Brain microvascular endothelial cell (primary cell): Measurements from ENCODE around the gene LENG8.

Experiments used
- DNase-seq: peaks from one replicate; pipeline ENCODE4 v3.0.0-alpha.2; 2020
- H3K27ac ChIP-seq: fragments of 250-450 bp; sonication (Bioruptor Pico); 2 replicates; pipeline ENCODE4 v1.5.1; 2020; ENCODE audit warnings: mild to moderate bottlenecking, moderate library complexity
- H3K27me3 ChIP-seq: fragments of 250-450 bp; sonication (Bioruptor Pico); replicated peaks from 2 replicates; pipeline ENCODE4 v1.5.1; 2020; ENCODE audit warnings: mild to moderate bottlenecking
- H3K36me3 ChIP-seq: fragments of 250-450 bp; sonication (Bioruptor Pico); replicated peaks from 2 replicates; pipeline ENCODE4 v1.5.1; 2020; ENCODE audit warnings: mild to moderate bottlenecking
- H3K4me3 ChIP-seq: 2 replicates; pipeline ENCODE4 v1.5.1; 2011; ENCODE audit warnings: low read depth, mild to moderate bottlenecking, control low read depth, low read length, moderate library complexity
- in situ Hi-C: cut with HindIII; loops from 2 replicates; pipeline ENCODE4 v1.10.0; 2017; ENCODE audit warnings: low sequenced_read_pairs, low pct_ligation_motif_present
- TF ChIP-seq, protein P1 (sequence below): IDR thresholded peaks from 2 replicates; pipeline ENCODE4 v1.5.1; 2011; ENCODE audit warnings: low read depth, mild to moderate bottlenecking, moderate library complexity, low read length, control low read depth, inconsistent platforms; ENCODE audit errors: missing control alignments

Gene LENG8

DNA sequence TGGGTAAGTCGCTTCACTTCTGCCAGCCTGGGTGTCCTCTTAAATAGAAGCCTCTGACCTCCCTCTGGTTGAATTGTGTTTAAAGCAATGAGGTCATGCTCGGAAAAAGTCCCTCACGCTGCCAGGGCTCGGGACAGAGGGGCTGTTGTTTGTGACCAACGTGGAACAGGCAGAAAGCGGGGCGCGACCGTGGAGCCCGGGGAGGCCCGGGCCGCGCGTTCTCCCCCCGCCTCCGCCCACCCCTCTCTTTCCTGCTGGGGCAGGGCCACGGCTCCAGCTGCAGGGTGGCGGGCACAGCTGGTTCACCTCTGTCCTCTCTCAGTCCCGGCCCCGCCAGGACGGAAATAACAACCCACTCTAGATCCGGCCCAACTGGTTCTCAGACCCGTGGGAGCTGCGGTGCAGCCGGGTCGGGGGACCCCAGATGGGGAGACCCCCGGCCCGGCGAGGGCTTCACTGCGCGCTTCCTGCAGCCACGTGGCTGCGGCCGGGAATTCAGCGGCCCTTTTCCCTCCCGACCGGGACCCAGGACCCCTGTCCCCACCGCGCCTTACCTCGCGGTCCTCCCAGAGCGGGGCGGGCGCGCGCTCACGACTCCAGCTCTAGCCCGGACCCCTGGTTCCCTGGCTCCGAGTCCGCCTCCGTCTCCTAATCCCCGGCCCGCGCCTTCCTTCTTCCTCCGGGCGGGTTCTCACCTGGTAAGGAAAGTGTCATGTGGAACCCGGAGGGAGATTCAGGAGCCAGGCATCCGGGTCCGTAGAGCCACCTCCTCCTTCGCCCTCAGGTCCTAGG is 22.2 kb downstream of the LENG8 start:
- no peaks in the 10 kb centered on the region for H3K36me3 ChIP-seq
- no peak overlapping the region for H3K27ac ChIP-seq
- no peak for DNase-seq
- H3K27me3 ChIP-seq: no peaks in the 10 kb centered on the region
- TF ChIP-seq, protein P1, sequence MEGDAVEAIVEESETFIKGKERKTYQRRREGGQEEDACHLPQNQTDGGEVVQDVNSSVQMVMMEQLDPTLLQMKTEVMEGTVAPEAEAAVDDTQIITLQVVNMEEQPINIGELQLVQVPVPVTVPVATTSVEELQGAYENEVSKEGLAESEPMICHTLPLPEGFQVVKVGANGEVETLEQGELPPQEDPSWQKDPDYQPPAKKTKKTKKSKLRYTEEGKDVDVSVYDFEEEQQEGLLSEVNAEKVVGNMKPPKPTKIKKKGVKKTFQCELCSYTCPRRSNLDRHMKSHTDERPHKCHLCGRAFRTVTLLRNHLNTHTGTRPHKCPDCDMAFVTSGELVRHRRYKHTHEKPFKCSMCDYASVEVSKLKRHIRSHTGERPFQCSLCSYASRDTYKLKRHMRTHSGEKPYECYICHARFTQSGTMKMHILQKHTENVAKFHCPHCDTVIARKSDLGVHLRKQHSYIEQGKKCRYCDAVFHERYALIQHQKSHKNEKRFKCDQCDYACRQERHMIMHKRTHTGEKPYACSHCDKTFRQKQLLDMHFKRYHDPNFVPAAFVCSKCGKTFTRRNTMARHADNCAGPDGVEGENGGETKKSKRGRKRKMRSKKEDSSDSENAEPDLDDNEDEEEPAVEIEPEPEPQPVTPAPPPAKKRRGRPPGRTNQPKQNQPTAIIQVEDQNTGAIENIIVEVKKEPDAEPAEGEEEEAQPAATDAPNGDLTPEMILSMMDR: no peak
- in situ Hi-C loops: no loop called here
- peak overlapping the region; percentile 47 for H3K4me3 ChIP-seq

- Histone ChIP-seq H3K36me3 (no peaks in the 10 kb centered on the region), H3K27me3 (no peaks in the 10 kb centered on the region), H3K27ac (peak within 1 kb of the TSS; percentile 85), H3K4me3 (peak within 1 kb of the TSS; percentile 55)
- TF ChIP-seq, protein P1: no peak
- in situ Hi-C loops: no loop called here
- peak; percentile 69 for DNase-seq
Measured at GRCh38 chr19:54473071-54473891, 24.3 kb downstream of the LENG8 start, which contains the start of gene CDC42EP5. Gene CDC42EP5, minus strand, starts transcription at chr19:54473296. Its CDS starts 7,749 bp downstream, at chr19:54465547.

DNA sequence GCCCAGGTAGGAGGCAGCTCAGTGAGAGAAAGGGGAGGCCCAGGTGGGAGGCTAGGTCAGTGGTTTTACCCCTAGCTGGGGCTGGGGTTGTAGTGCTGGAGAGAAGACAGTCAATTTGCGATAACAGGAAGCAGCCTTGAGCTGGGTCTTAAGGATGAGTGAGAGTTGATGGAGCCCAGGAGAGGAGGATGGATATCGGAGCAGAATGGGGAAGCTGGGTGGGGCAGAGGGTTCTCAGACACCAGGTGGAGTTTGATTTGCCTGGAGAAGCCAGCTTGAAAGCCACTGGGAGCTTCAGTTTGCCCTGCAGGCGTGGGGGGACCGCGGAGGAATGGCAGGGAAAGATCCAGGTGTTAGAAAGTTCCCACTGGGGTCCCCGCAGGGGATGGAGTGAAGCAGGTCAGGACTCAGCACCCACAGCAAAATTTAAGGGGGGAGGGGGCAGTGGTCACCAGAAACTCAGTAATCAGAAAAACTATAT is 24.9 kb downstream of the LENG8 start:
- Histone ChIP-seq H3K27ac (peak overlapping the region; percentile 85), H3K27me3 (no peaks in the 10 kb centered on the region), H3K4me3 (no peak overlapping the region), H3K36me3 (no peaks in the 10 kb centered on the region)
- in situ Hi-C loops: no loop called here
- no peak for DNase-seq
- TF ChIP-seq, protein P1: no peak

- H3K27me3 ChIP-seq: no peaks in the 10 kb centered on the region
- TF ChIP-seq, protein P1: no peak
- DNase-seq: no peak
- H3K27ac ChIP-seq: no peak overlapping the region
- H3K4me3 ChIP-seq: no peak overlapping the region
- H3K36me3 ChIP-seq: no peaks in the 10 kb centered on the region
- in situ Hi-C loops: no loop called here
Measured at GRCh38 chr19:54475706-54476105, 26.7 kb downstream of the LENG8 start.

- TF ChIP-seq, protein P1: peak; percentile 34
- Histone ChIP-seq H3K4me3 (no peak overlapping the region), H3K27me3 (no peaks in the 10 kb centered on the region), H3K36me3 (no peaks in the 10 kb centered on the region), H3K27ac (no peak overlapping the region)
- in situ Hi-C loops: no loop called here
- no peak for DNase-seq
Measured at GRCh38 chr19:54477650-54478049, 28.7 kb downstream of the LENG8 start.
